Measurements from ENCODE around the gene NUP210. TPM values are rescaled to one million over a fixed set of nuclear protein-coding genes. Genes with fewer than 3 reads are reported as not detected.
"Not testable (repeated sequence)": the region's sequence is repeated elsewhere in the genome, so short reads cannot be mapped to it uniquely, and the experiment has no call there.

The NUP210 gene
- total and polyA plus RNA-seq, 7 experiments from 2014 or later, result 52.6 to 164 (median 138) TPM

GRCh38 chr3:13385373-13385965, 34.7 kb downstream of the NUP210 start:
- Mint-ChIP-seq H3K27me3 (no peaks in the 10 kb centered on the region), H3K4me3 (peak overlapping the region in 5 of 10 donors; percentile 3 to 58 (median 12)), H3K36me3 (peaks cover 12 to 74% (median 20%) of the 10 kb centered on the region in 5 donors), H3K27ac (peak overlapping the region in 8 of 9 donors; percentile 26 to 81 (median 58)), H3K4me1 (peaks cover 6 to 43% (median 35%) of the 10 kb centered on the region in 7 donors), H3K9me3 (no peaks in the 10 kb centered on the region)
- ChIA-PET POLR2A (interaction anchor here (0.6 to 0.9 kb wide), 2 partner anchors 34 to 67 kb away, joined by 3 read pairs; no protein-coding TSS in a partner anchor), CTCF (interaction anchor here (1.6 kb wide), 1 partner anchor 68 kb away, joined by 5 read pairs; no protein-coding TSS in a partner anchor)
- DNase-seq (no peak), ATAC-seq (no peak)
- intact Hi-C loops (cut with micrococcal nuclease), result no loop called here
- Histone ChIP-seq H3K4me3 (ENCODE audit: low read length) (no peak overlapping the region), H3K27me3 (ENCODE audit: control insufficient read depth in 2 of 2, insufficient read depth in 2 of 2, low read length in 2 of 2) (no peaks in the 10 kb centered on the region), H3K4me1 (ENCODE audit: control insufficient read depth in 2 of 2, insufficient read depth in 2 of 2, low read length in 2 of 2) (peaks cover 0 to 8% of the 10 kb centered on the region in 2 donors), H3K27ac (ENCODE audit: low read depth, low read length) (no peak overlapping the region), H3K9me3 (ENCODE audit: control insufficient read depth in 2 of 3, low read length in 3 of 3) (no peaks in the 10 kb centered on the region), H3K36me3 (ENCODE audit: control insufficient read depth in 2 of 3, insufficient read depth in 3 of 3, low read length in 3 of 3) (peaks cover 41 to 98% (median 57%) of the 10 kb centered on the region in 3 experiments)

GRCh38 chr3:13380971-13381370, 39.2 kb downstream of the NUP210 start:
- CTCF ChIA-PET, result interaction anchor here (1.0 kb wide), 1 partner anchor 72 kb away, joined by 3 read pairs; no protein-coding TSS in a partner anchor
- H3K36me3 Mint-ChIP-seq, result peaks cover 24 to 61% (median 25%) of the 10 kb centered on the region in 5 donors

GRCh38 chr3:13379201-13379830, 40.8 kb downstream of the NUP210 start:
- Histone ChIP-seq H3K27me3 (ENCODE audit: control insufficient read depth in 2 of 2, insufficient read depth in 2 of 2, low read length in 2 of 2) (no peaks in the 10 kb centered on the region), H3K4me1 (ENCODE audit: control insufficient read depth in 2 of 2, insufficient read depth in 2 of 2, low read length in 2 of 2) (no peaks in the 10 kb centered on the region), H3K4me3 (ENCODE audit: low read length) (no peak overlapping the region), H3K9me3 (ENCODE audit: control insufficient read depth in 2 of 3, low read length in 3 of 3) (no peaks in the 10 kb centered on the region), H3K36me3 (ENCODE audit: control insufficient read depth in 2 of 3, insufficient read depth in 3 of 3, low read length in 3 of 3) (peaks cover 17 to 97% (median 40%) of the 10 kb centered on the region in 3 experiments), H3K27ac (ENCODE audit: low read depth, low read length) (no peak overlapping the region)
- no peaks in the 10 kb centered on the region for H3K27me3 Mint-ChIP-seq
- H3K4me3 Mint-ChIP-seq, result no peak overlapping the region
- CTCF ChIA-PET, result interaction anchor here (0.6 to 2.1 kb wide), 3 partner anchors 10 to 73 kb away, joined by 4 to 8 read pairs (median 5); no protein-coding TSS in a partner anchor
- peaks cover 0 to 2% (median 0%) of the 10 kb centered on the region in 11 donors for H3K9me3 Mint-ChIP-seq
- ATAC-seq (no peak), DNase-seq (no peak)
- H3K4me1 Mint-ChIP-seq, result peaks cover 0 to 11% (median 8%) of the 10 kb centered on the region in 7 donors
- POLR2A ChIA-PET, result interaction anchor here (1.1 kb wide), 1 partner anchor 30 kb away, joined by 3 read pairs; no protein-coding TSS in a partner anchor
- H3K27ac Mint-ChIP-seq, result peak overlapping the region in 1 of 9 donors; percentile 78
- intact Hi-C loops (cut with micrococcal nuclease), result no loop called here
- peaks cover 16 to 52% (median 18%) of the 10 kb centered on the region in 5 donors for H3K36me3 Mint-ChIP-seq

More at GRCh38 chr3:13380971-13381370, 39.2 kb downstream of the NUP210 start:
- Histone ChIP-seq H3K4me1 (ENCODE audit: control insufficient read depth in 2 of 2, insufficient read depth in 2 of 2, low read length in 2 of 2) (no peaks in the 10 kb centered on the region), H3K4me3 (ENCODE audit: low read length) (no peak overlapping the region), H3K27ac (ENCODE audit: low read depth, low read length) (no peak overlapping the region), H3K27me3 (ENCODE audit: control insufficient read depth in 2 of 2, insufficient read depth in 2 of 2, low read length in 2 of 2) (no peaks in the 10 kb centered on the region), H3K9me3 (ENCODE audit: control insufficient read depth in 2 of 3, low read length in 3 of 3) (no peaks in the 10 kb centered on the region), H3K36me3 (ENCODE audit: control insufficient read depth in 2 of 3, insufficient read depth in 3 of 3, low read length in 3 of 3) (peaks cover 26 to 98% (median 35%) of the 10 kb centered on the region in 3 experiments)
- no peak for DNase-seq
- intact Hi-C loops (cut with micrococcal nuclease), result no loop called here
- Mint-ChIP-seq H3K27ac (peak overlapping the region in 1 of 9 donors; percentile 14), H3K27me3 (no peaks in the 10 kb centered on the region), H3K4me1 (peaks cover 2 to 20% (median 16%) of the 10 kb centered on the region in 7 donors), H3K9me3 (peaks cover 0 to 2% (median 0%) of the 10 kb centered on the region in 11 donors), H3K4me3 (no peak overlapping the region)
- ATAC-seq, result no peak
- POLR2A ChIA-PET, result no interaction called here

GRCh38 chr3:13378155-13378554, 42.0 kb downstream of the NUP210 start:
- no peak overlapping the region for H3K27ac ChIP-seq (ENCODE audit: low read depth, low read length)
- CTCF ChIA-PET, result interaction anchor here (0.7 to 2.1 kb wide), 2 partner anchors 10 to 74 kb away, joined by 3 to 8 read pairs; no protein-coding TSS in a partner anchor
- no peaks in the 10 kb centered on the region for H3K27me3 ChIP-seq (ENCODE audit: control insufficient read depth in 2 of 2, insufficient read depth in 2 of 2, low read length in 2 of 2)
- H3K4me1 ChIP-seq (ENCODE audit: control insufficient read depth in 2 of 2, insufficient read depth in 2 of 2, low read length in 2 of 2), result no peaks in the 10 kb centered on the region
- H3K27me3 Mint-ChIP-seq, result no peaks in the 10 kb centered on the region
- H3K4me3 Mint-ChIP-seq, result no peak overlapping the region
- POLR2A ChIA-PET, result no interaction called here
- peaks cover 22 to 99% (median 50%) of the 10 kb centered on the region in 3 experiments for H3K36me3 ChIP-seq (ENCODE audit: control insufficient read depth in 2 of 3, insufficient read depth in 3 of 3, low read length in 3 of 3)
- ATAC-seq (no peak), DNase-seq (no peak)
- no peak overlapping the region for H3K4me3 ChIP-seq (ENCODE audit: low read length)
- peaks cover 0 to 11% (median 8%) of the 10 kb centered on the region in 7 donors for H3K4me1 Mint-ChIP-seq
- peaks cover 16 to 47% (median 18%) of the 10 kb centered on the region in 5 donors for H3K36me3 Mint-ChIP-seq
- no peaks in the 10 kb centered on the region for H3K9me3 ChIP-seq (ENCODE audit: control insufficient read depth in 2 of 3, low read length in 3 of 3)
- peaks cover 0 to 2% (median 0%) of the 10 kb centered on the region in 11 donors for H3K9me3 Mint-ChIP-seq
- peak overlapping the region in 8 of 9 donors; percentile 5 to 81 (median 56) for H3K27ac Mint-ChIP-seq
- intact Hi-C loops (cut with micrococcal nuclease), result no loop called here

GRCh38 chr3:13377741-13378140, 42.4 kb downstream of the NUP210 start:
- ATAC-seq; H3K27me3 ChIP-seq (ENCODE audit: control insufficient read depth in 2 of 2, insufficient read depth in 2 of 2, low read length in 2 of 2); intact Hi-C loops (cut with micrococcal nuclease); H3K27me3 Mint-ChIP-seq; DNase-seq; H3K9me3 ChIP-seq (ENCODE audit: control insufficient read depth in 2 of 3, low read length in 3 of 3); H3K4me1 ChIP-seq (ENCODE audit: control insufficient read depth in 2 of 2, insufficient read depth in 2 of 2, low read length in 2 of 2); H3K4me3 Mint-ChIP-seq; H3K4me3 ChIP-seq (ENCODE audit: low read length); H3K27ac ChIP-seq (ENCODE audit: low read depth, low read length); H3K9me3 Mint-ChIP-seq; POLR2A ChIA-PET: not testable (repeated sequence)
- CTCF ChIA-PET, result interaction anchor here (0.7 to 2.1 kb wide), 2 partner anchors 11 to 74 kb away, joined by 3 to 8 read pairs; no protein-coding TSS in a partner anchor
- Mint-ChIP-seq H3K36me3 (peaks cover 16 to 43% (median 18%) of the 10 kb centered on the region in 5 donors), H3K4me1 (peaks cover 0 to 11% (median 8%) of the 10 kb centered on the region in 7 donors), H3K27ac (peak overlapping the region in 7 of 9 donors; percentile 5 to 81 (median 71))
- H3K36me3 ChIP-seq (ENCODE audit: control insufficient read depth in 2 of 3, insufficient read depth in 3 of 3, low read length in 3 of 3), result peaks cover 22 to 99% (median 52%) of the 10 kb centered on the region in 3 experiments

GRCh38 chr3:13377021-13377420, 43.1 kb downstream of the NUP210 start:
- H3K36me3 Mint-ChIP-seq, result peaks cover 16 to 40% (median 21%) of the 10 kb centered on the region in 5 donors
- DNase-seq, result no peak
- H3K4me3 ChIP-seq (ENCODE audit: low read length), result no peak overlapping the region
- no peaks in the 10 kb centered on the region for H3K9me3 ChIP-seq (ENCODE audit: control insufficient read depth in 2 of 3, low read length in 3 of 3)
- no peak overlapping the region for H3K4me3 Mint-ChIP-seq
- H3K9me3 Mint-ChIP-seq, result peaks cover 0 to 2% (median 0%) of the 10 kb centered on the region in 11 donors
- POLR2A ChIA-PET, result interaction anchor here (0.8 kb wide), 1 partner anchor 76 kb away, joined by 3 read pairs; no protein-coding TSS in a partner anchor
- no peaks in the 10 kb centered on the region for H3K27me3 ChIP-seq (ENCODE audit: control insufficient read depth in 2 of 2, insufficient read depth in 2 of 2, low read length in 2 of 2)
- no peak overlapping the region for H3K27ac ChIP-seq (ENCODE audit: low read depth, low read length)
- H3K27ac Mint-ChIP-seq, result no peak overlapping the region
- H3K4me1 ChIP-seq (ENCODE audit: control insufficient read depth in 2 of 2, insufficient read depth in 2 of 2, low read length in 2 of 2), result no peaks in the 10 kb centered on the region
- no peaks in the 10 kb centered on the region for H3K27me3 Mint-ChIP-seq
- H3K4me1 Mint-ChIP-seq, result peaks cover 0 to 9% (median 4%) of the 10 kb centered on the region in 7 donors
- no peak for ATAC-seq
- intact Hi-C loops (cut with micrococcal nuclease), result no loop called here
- CTCF ChIA-PET, result no interaction called here
- peaks cover 16 to 99% (median 47%) of the 10 kb centered on the region in 3 experiments for H3K36me3 ChIP-seq (ENCODE audit: control insufficient read depth in 2 of 3, insufficient read depth in 3 of 3, low read length in 3 of 3)

Measured in naive thymus-derived CD4-positive, alpha-beta T cell (primary cell).